Measurements from ENCODE around the gene TMEFF1. TPM values are rescaled to one million over a fixed set of nuclear protein-coding genes. Genes with fewer than 3 reads are reported as not detected.

The TMEFF1 gene
- total and polyA plus RNA-seq, 2 of the 8 experiments (the other 6 are each of a cell fraction or from before 2014, with no cell fraction given), result 13.5 to 68.2 TPM

DNA sequence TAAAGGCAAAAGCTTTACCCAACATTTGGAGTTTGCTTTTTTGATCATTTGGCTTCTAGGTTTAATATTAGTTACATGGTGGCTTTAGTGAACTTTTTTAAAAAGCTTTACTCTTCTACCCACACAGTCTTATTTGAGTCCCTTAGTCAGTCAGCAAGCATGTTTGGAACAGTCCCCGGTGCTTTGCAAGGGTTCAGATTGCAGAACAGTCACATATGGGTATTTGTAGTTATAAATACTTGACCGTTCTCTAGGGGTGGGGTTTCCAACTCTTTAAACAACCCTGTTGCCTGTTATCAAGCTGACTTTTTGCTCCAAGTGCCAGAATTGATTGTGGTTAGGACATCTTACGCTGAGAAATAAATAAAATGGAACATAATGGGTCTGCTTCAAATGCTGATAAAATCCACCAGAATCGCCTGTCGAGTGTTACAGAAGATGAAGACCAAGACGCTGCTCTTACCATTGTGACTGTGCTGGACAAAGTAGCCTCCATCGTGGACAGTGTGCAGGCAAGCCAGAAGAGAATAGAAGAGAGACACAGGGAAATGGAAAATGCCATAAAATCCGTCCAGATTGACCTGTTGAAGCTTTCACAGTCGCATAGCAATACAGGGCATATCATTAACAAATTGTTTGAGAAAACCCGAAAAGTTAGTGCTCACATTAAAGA is 105.0 kb downstream of the TMEFF1 start, which contains the start of gene CAVIN4:
Gene CAVIN4 (plus strand): TSS at position 304 of the 673 bp plus-strand sequence. CDS start 65 bp downstream, at position 369.
- no peak within 1 kb of the TSS for H4K91ac ChIP-seq (replicated peaks; ENCODE audit: insufficient read length, low read length)
- FAIRE-seq, result no peak
- H3K79me2 ChIP-seq (ENCODE audit: control insufficient read depth in 1 of 2, insufficient read depth in 2 of 2, low read length in 2 of 2), result no peaks in the 10 kb centered on the region
- no peak within 1 kb of the TSS for H2AFZ ChIP-seq (ENCODE audit: low read length)
- no peak for DNase-seq (ENCODE audit: low read depth in 1 of 2, low spot score in 2 of 2)
- peaks cover 1 to 2% of the 10 kb centered on the region in 2 experiments for H4K20me1 ChIP-seq (replicated peaks in 1 of 2; ENCODE audit: control insufficient read depth in 1 of 2, insufficient read depth in 2 of 2, low read length in 2 of 2)
- no peaks in the 10 kb centered on the region for H3K23me2 ChIP-seq (ENCODE audit: low read depth, low read length)
- TF ChIP-seq ZNF274 (IDR thresholded peaks at IDR 0.05; ENCODE audit: borderline replicate concordance, extremely low read depth, low read length) (no peak), USF2 (IDR thresholded peaks at IDR 0.05; ENCODE audit: low read length) (no peak), SP2 (IDR thresholded peaks at IDR 0.05; ENCODE audit: low read length) (no peak)
- H3K27ac ChIP-seq (ENCODE audit: low read depth, low read length), result no peak within 1 kb of the TSS
- H3K18ac ChIP-seq (ENCODE audit: extremely low read depth, low read length), result no peak within 1 kb of the TSS
- no peaks in the 10 kb centered on the region for H3K9me3 ChIP-seq (ENCODE audit: insufficient read depth in 2 of 2, low read depth in 1 of 2, low read length in 1 of 2)
- POLR2A ChIA-PET (ENCODE audit: partially characterized antibody), result interaction anchor here (1.1 kb wide), 1 partner anchor 105 kb away, joined by 3 read pairs; the partner anchor contains the start of gene TMEFF1
- CTCF ChIA-PET (ENCODE audit: partially characterized antibody), result no interaction called here
- no peaks in the 10 kb centered on the region for H3K79me1 ChIP-seq (ENCODE audit: low read depth, low read length)
- no peak within 1 kb of the TSS for H3K4ac ChIP-seq (replicated peaks; ENCODE audit: insufficient read length, low read depth, low read length)
- no peak within 1 kb of the TSS for H3K9ac ChIP-seq (replicated peaks in 1 of 4; ENCODE audit: extremely low read depth in 1 of 4, low read depth in 3 of 4, low read length in 3 of 4)
- no peak within 1 kb of the TSS for H2BK120ac ChIP-seq (replicated peaks; ENCODE audit: low read depth, low read length)
- no peak within 1 kb of the TSS for H4K8ac ChIP-seq (ENCODE audit: extremely low read depth, insufficient read depth, low read length)
- H3K23ac ChIP-seq (ENCODE audit: insufficient read length), result no peak within 1 kb of the TSS
- H2BK20ac ChIP-seq (ENCODE audit: low read length), result no peak within 1 kb of the TSS
- no peak within 1 kb of the TSS for H2BK12ac ChIP-seq (ENCODE audit: low read depth, low read length)
- no peak within 1 kb of the TSS for H3K56ac ChIP-seq (replicated peaks; ENCODE audit: insufficient read length, low read depth, low read length)
- H2BK5ac ChIP-seq (ENCODE audit: low read depth, low read length), result no peak within 1 kb of the TSS
- no peak within 1 kb of the TSS for H2AK5ac ChIP-seq (ENCODE audit: low read depth, low read length)
- H3K14ac ChIP-seq (ENCODE audit: insufficient read length), result no peak within 1 kb of the TSS
- H3K4me1 ChIP-seq (replicated peaks in 1 of 4; ENCODE audit: control insufficient read depth in 3 of 4, insufficient read depth in 4 of 4, low read length in 3 of 4), result no peaks in the 10 kb centered on the region
- no peaks in the 10 kb centered on the region for H3K27me3 ChIP-seq (replicated peaks in 1 of 4; ENCODE audit: control insufficient read depth in 3 of 4, extremely low read depth in 1 of 4, insufficient read depth in 3 of 4, low read length in 3 of 4)
- H3K36me3 ChIP-seq (ENCODE audit: control insufficient read depth in 2 of 4, insufficient read depth in 4 of 4, low read length in 3 of 4), result peaks cover 0 to 74% (median 25%) of the 10 kb centered on the region in 4 experiments; a peak in 7 of 8 replicates
- no peak within 1 kb of the TSS for H4K5ac ChIP-seq (ENCODE audit: insufficient read length, low read depth, low read length)
- H2BK15ac ChIP-seq (ENCODE audit: low read length), result no peak within 1 kb of the TSS
- H3K4me3 ChIP-seq (ENCODE audit: extremely low read depth in 1 of 4, insufficient read depth in 2 of 4, low read depth in 3 of 4, low read length in 4 of 4), result no peak within 1 kb of the TSS
- no peak within 1 kb of the TSS for H3K4me2 ChIP-seq (ENCODE audit: insufficient read depth in 1 of 2, low read depth in 2 of 2, low read length in 2 of 2)
- WGBS, 2 experiments (ENCODE audit: extremely low coverage in 1 of 2, insufficient coverage in 1 of 2, insufficient read length in 1 of 2, insufficient replicate concordance in 2 of 2, low coverage in 1 of 2, low lambda C conversion rate in 2 of 2, missing lambda C conversion rate in 1 of 2), result 91% methylated on average over 10 of the region's 10 CpGs; no CpG with 5 or more reads in 1 of the 2 experiments
